Osteoblast (primary cell): Measurements from ENCODE around the gene SEC14L1. TPM values are rescaled to one million over a fixed set of nuclear protein-coding genes. Genes with fewer than 3 reads are reported as not detected.
A peak's percentile ranks its signal among the peaks of the same experiment; 100 is the strongest.
"Not testable (repeated sequence)": the region's sequence is repeated elsewhere in the genome, so short reads cannot be mapped to it uniquely, and the experiment has no call there.

Experiments used
- DNase-seq: peaks from one replicate; pipeline ENCODE4 v3.0.0; 2011; ENCODE audit warnings: low spot score, mixed read lengths; ENCODE audit not compliant: insufficient read length; ENCODE audit errors: missing footprints
- H2AFZ ChIP-seq: 2 replicates; pipeline ENCODE4 v1.6.0; 2011; ENCODE audit warnings: mild to moderate bottlenecking, low read length
- H3K27ac ChIP-seq: 2 replicates; pipeline ENCODE4 v1.5.1; 2011; ENCODE audit warnings: mild to moderate bottlenecking, low read depth, low read length, moderate library complexity
- H3K27me3 ChIP-seq: 2 replicates; pipeline ENCODE4 v1.6.0; 2012; ENCODE audit warnings: mild to moderate bottlenecking, control low read depth, inconsistent platforms, low read length, moderate library complexity; ENCODE audit not compliant: insufficient read depth
- H3K36me3 ChIP-seq: 2 replicates; pipeline ENCODE4 v1.5.1; 2011; ENCODE audit warnings: mild to moderate bottlenecking, low read length, control low read depth, moderate library complexity; ENCODE audit not compliant: insufficient read depth
- H3K4me1 ChIP-seq: 2 replicates; pipeline ENCODE4 v1.5.1; 2011; ENCODE audit warnings: mild to moderate bottlenecking, low read length, control low read depth, moderate library complexity; ENCODE audit not compliant: insufficient read depth
- H3K4me2 ChIP-seq: 2 replicates; pipeline ENCODE4 v1.6.0; 2011; ENCODE audit warnings: mild to moderate bottlenecking, low read length; ENCODE audit not compliant: insufficient read depth
- H3K4me3 ChIP-seq: fragments of 200-600 bp; sonication (generic); 3 replicates; pipeline ENCODE4 v1.5.1; 2012; ENCODE audit warnings: mild to moderate bottlenecking, low read length, inconsistent platforms; ENCODE audit not compliant: insufficient read depth
- H3K79me2 ChIP-seq: 2 replicates; pipeline ENCODE4 v1.6.0; 2012; ENCODE audit warnings: mild to moderate bottlenecking, low read length, control low read depth, inconsistent platforms; ENCODE audit not compliant: insufficient read depth
- H3K9me3 ChIP-seq: 2 replicates; pipeline ENCODE4 v1.5.1; 2011; ENCODE audit warnings: low read depth, low read length, control low read depth
- H4K20me1 ChIP-seq: 2 replicates; pipeline ENCODE4 v1.6.0; 2012; ENCODE audit warnings: mild to moderate bottlenecking, low read length, control low read depth; ENCODE audit not compliant: insufficient read depth
- total RNA-seq: library from RNA; depleted of rRNA; stranded (reverse); fragments of >200 nt; gene quantifications from 2 replicates; pipeline ENCODE4 v1.2.3, GENCODE V29; 2012
- TF ChIP-seq, protein P1 (sequence below): IDR thresholded peaks from 2 replicates; pipeline ENCODE4 v1.5.1; 2011; ENCODE audit warnings: mild to moderate bottlenecking, low read depth, low read length, moderate library complexity; ENCODE audit errors: extremely low read depth

The SEC14L1 gene
- total RNA-seq, 1 donor: 53.6 TPM

DNA sequence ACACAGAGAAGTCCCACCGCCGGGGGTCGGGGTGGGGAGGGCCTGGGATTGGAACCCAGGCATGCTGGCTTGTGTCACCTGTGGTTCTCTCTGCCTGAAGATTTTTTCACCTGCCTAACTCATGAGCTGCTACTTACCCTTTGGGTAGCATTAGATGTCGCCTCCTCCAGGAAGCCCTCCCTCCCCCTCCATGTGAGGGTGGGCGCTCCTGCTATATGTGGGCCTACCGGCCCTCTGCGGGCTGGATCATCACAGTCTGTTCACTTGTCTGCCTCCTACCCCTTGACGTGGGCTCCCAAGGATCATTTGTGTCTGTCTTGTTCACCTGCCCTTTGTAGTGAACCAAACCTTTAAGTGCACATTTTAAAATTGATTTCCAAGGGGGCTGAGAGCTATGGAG is 106.8 kb downstream of the SEC14L1 start:
- Histone ChIP-seq H3K27me3 (no peaks in the 10 kb centered on the region), H4K20me1 (no peaks in the 10 kb centered on the region), H3K36me3 (no peaks in the 10 kb centered on the region), H3K4me1 (peaks cover 12% of the 10 kb centered on the region), H3K4me3 (peak overlapping the region; percentile 73), H3K4me2 (peak overlapping the region; percentile 89), H3K27ac (no peak overlapping the region), H3K9me3 (no peaks in the 10 kb centered on the region), H2AFZ (peak overlapping the region; percentile 96), H3K79me2 (no peaks in the 10 kb centered on the region)
- DNase-seq: no peak
- TF ChIP-seq, protein P1, sequence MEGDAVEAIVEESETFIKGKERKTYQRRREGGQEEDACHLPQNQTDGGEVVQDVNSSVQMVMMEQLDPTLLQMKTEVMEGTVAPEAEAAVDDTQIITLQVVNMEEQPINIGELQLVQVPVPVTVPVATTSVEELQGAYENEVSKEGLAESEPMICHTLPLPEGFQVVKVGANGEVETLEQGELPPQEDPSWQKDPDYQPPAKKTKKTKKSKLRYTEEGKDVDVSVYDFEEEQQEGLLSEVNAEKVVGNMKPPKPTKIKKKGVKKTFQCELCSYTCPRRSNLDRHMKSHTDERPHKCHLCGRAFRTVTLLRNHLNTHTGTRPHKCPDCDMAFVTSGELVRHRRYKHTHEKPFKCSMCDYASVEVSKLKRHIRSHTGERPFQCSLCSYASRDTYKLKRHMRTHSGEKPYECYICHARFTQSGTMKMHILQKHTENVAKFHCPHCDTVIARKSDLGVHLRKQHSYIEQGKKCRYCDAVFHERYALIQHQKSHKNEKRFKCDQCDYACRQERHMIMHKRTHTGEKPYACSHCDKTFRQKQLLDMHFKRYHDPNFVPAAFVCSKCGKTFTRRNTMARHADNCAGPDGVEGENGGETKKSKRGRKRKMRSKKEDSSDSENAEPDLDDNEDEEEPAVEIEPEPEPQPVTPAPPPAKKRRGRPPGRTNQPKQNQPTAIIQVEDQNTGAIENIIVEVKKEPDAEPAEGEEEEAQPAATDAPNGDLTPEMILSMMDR: no peak

GRCh38 chr17:77248216-77249114 is 107.7 kb downstream of the SEC14L1 start:
- H3K4me1 ChIP-seq: peaks cover 14% of the 10 kb centered on the region
- H3K79me2 ChIP-seq: no peaks in the 10 kb centered on the region
- no peak overlapping the region for H3K4me3 ChIP-seq
- H3K36me3 ChIP-seq: no peaks in the 10 kb centered on the region
- TF ChIP-seq, protein P1: no peak
- no peak overlapping the region for H3K27ac ChIP-seq
- H3K4me2 ChIP-seq: no peak overlapping the region
- no peaks in the 10 kb centered on the region for H3K27me3 ChIP-seq
- DNase-seq: peak; percentile 55
- no peak overlapping the region for H2AFZ ChIP-seq
- H4K20me1 ChIP-seq: no peaks in the 10 kb centered on the region
- no peaks in the 10 kb centered on the region for H3K9me3 ChIP-seq

DNA sequence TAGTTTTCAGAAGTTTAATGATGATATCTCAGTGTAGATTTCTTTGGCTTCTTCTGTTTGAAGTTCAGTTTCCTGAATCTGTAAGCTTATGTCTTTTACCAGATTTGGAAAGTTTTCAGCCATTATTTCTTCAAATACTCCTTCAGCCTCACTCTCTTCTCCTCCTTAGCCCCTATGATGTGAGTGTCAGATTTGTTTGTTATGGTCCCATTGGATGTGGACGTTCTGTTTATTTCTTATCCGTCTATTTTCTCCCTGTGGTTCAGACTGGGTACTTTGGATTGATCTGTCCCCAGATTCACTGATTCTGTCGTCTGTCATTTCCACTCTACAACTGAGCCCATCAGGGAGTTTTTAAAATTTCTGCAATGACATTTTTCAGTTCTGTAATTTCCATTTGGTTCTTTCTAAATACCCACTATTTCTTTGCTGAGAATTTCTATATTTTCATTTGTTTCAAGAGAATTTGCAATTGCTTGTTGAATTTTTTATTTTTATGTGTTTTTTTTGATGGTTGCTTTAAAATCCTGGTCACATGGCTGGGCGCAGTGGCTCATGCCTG is 110.9 kb downstream of the SEC14L1 start:
- Histone ChIP-seq H3K36me3 (no peaks in the 10 kb centered on the region), H4K20me1 (no peaks in the 10 kb centered on the region), H3K79me2 (no peaks in the 10 kb centered on the region), H3K9me3 (no peaks in the 10 kb centered on the region), H3K27me3 (no peaks in the 10 kb centered on the region), H3K4me2 (no peak overlapping the region), H3K27ac (peak overlapping the region; percentile 90), H2AFZ (no peak overlapping the region), H3K4me3 (no peak overlapping the region), H3K4me1 (peaks cover 33% of the 10 kb centered on the region)
- TF ChIP-seq, protein P1: no peak
- DNase-seq: no peak

DNA sequence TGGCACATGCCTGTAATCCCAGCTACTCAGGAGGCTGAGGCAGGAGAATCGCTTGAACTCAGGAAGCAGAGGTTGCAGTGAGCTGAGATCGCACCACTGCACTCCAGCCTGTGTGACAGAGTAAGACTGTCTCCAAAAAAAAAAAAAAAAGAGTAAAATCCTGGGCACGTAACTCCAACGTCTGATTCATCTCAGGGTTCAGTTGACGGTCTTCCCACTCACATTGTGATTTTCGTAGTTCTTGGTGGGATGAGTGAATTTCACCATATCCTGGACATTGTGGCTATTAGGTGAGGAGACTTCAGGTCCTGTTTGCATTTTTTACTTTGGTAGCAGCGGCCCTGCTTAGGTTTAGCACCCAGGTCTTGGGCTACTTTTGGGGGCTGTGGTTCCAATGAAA is 111.5 kb downstream of the SEC14L1 start:
- Histone ChIP-seq H3K27ac (peak overlapping the region; percentile 90), H2AFZ (peak overlapping the region; percentile 71), H3K4me1 (peaks cover 31% of the 10 kb centered on the region), H3K4me2 (peak overlapping the region; percentile 51)
- not testable (repeated sequence) for H3K36me3 ChIP-seq, H3K79me2 ChIP-seq, H3K27me3 ChIP-seq, H4K20me1 ChIP-seq, H3K9me3 ChIP-seq, H3K4me3 ChIP-seq
- DNase-seq: peak; percentile 88
